Neutrophil (primary cell): Measurements from ENCODE around the gene FABP3.
A peak's percentile ranks its signal among the peaks of the same experiment; 100 is the strongest.

Experiments used
- H3K27ac ChIP-seq: fragments of 200-600 bp; sonication (generic); 2 replicates; pipeline ENCODE4 v1.5.1; 2016; ENCODE audit warnings: mild to moderate bottlenecking, moderate library complexity
- H3K27me3 ChIP-seq: fragments of 200-600 bp; sonication (generic); 2 replicates; pipeline ENCODE4 v1.6.0; 2016; ENCODE audit warnings: mild to moderate bottlenecking
- H3K36me3 ChIP-seq: fragments of 200-600 bp; sonication (generic); 2 replicates; pipeline ENCODE4 v1.5.1; 2017
- H3K4me1 ChIP-seq, 2 experiments: fragments of 200-600 bp in 1 of 2; sonication (generic) in 1 of 2; 1 replicate in 1 of 2; 2 replicates in 1 of 2; pipeline versions ENCODE4 v1.5.1 to v1.6.1; 2013 to 2016; ENCODE audit warnings: low read depth in 1 of 2, low read length in 1 of 2, mild to moderate bottlenecking in 1 of 2, moderate library complexity in 1 of 2; ENCODE audit not compliant: control insufficient read depth in 1 of 2, insufficient read depth in 1 of 2
- H3K4me3 ChIP-seq, 2 experiments: fragments of 200-600 bp in 1 of 2; sonication (generic) in 1 of 2; 1 replicate in 1 of 2; 2 replicates in 1 of 2; pipeline ENCODE4 v1.5.1; 2013 to 2016; ENCODE audit warnings: low read depth in 1 of 2, low read length in 1 of 2, mild to moderate bottlenecking in 1 of 2, moderate library complexity in 1 of 2
- H3K9me3 ChIP-seq: fragments of 200-600 bp; sonication (generic); 2 replicates; pipeline ENCODE4 v1.5.1; 2016
- CTCF ChIP-seq: fragments of 200-600 bp; sonication (generic); IDR thresholded peaks from 2 replicates; pipeline ENCODE4 v1.5.1; 2016; ENCODE audit warnings: antibody characterized with exemption

The FABP3 gene

GRCh38 chr1:31397360-31398095, 24.7 kb upstream of the FABP3 start:
- no peak overlapping the region for H3K4me3 ChIP-seq
- no peak for TF ChIP-seq CTCF

GRCh38 chr1:31396633-31397351, 23.9 kb upstream of the FABP3 start:
- no peak overlapping the region for H3K27ac ChIP-seq
- no peak overlapping the region for H3K4me3 ChIP-seq
- H3K9me3 ChIP-seq, result no peaks in the 10 kb centered on the region
- no peak for TF ChIP-seq CTCF
- no peaks in the 10 kb centered on the region for H3K27me3 ChIP-seq
- H3K36me3 ChIP-seq, result no peaks in the 10 kb centered on the region
- H3K4me1 ChIP-seq, result peaks cover 25 to 32% of the 10 kb centered on the region in 2 experiments

More at GRCh38 chr1:31397360-31398095, 24.7 kb upstream of the FABP3 start:
- Histone ChIP-seq H3K27ac (no peak overlapping the region), H3K36me3 (no peaks in the 10 kb centered on the region), H3K27me3 (no peaks in the 10 kb centered on the region), H3K9me3 (no peaks in the 10 kb centered on the region), H3K4me1 (peaks cover 25 to 32% of the 10 kb centered on the region in 2 experiments)

DNA sequence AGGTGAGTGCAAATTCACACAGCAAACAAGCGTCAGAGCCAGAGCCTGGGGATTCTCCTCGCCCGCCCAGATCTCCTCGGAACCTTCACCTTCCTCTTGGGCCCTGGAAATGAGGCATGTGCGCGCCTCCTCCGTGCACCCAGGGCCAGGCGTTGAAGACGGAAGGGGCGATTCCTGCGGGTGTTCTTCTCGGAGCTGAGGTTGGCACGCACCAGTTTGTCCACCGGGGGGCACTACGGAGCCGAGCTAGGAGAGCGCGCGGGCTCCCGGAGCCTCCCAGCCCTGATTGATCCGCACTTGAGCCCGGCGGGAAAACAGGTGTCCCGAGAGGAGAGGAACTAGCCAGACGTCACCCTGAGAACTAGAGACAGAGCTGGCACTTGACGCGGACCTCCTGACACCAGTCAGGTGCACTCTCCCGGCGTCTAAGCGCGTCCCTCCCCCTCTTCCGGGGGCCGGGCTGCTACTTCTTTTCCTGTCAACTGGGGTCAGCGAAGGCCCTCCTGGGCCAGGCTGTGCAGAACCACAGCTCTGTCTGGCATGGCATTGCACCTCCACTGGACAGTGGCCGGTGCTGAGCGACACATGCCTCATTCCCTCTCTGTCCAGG, 21.8 kb upstream of the FABP3 start:
- Histone ChIP-seq H3K27me3 (no peaks in the 10 kb centered on the region), H3K9me3 (no peaks in the 10 kb centered on the region), H3K4me3 (peak overlapping the region; percentile 58 to 60), H3K4me1 (peaks cover 22 to 23% of the 10 kb centered on the region in 2 experiments), H3K36me3 (no peaks in the 10 kb centered on the region), H3K27ac (no peak overlapping the region)
- peak; percentile 71 for TF ChIP-seq CTCF

- Histone ChIP-seq H3K9me3 (no peaks in the 10 kb centered on the region), H3K27me3 (no peaks in the 10 kb centered on the region), H3K4me1 (peaks cover 22 to 23% of the 10 kb centered on the region in 2 experiments), H3K36me3 (no peaks in the 10 kb centered on the region), H3K4me3 (no peak overlapping the region), H3K27ac (no peak overlapping the region)
- TF ChIP-seq CTCF, result no peak
Observed at GRCh38 chr1:31393463-31393862, 20.6 kb upstream of the FABP3 start.

DNA sequence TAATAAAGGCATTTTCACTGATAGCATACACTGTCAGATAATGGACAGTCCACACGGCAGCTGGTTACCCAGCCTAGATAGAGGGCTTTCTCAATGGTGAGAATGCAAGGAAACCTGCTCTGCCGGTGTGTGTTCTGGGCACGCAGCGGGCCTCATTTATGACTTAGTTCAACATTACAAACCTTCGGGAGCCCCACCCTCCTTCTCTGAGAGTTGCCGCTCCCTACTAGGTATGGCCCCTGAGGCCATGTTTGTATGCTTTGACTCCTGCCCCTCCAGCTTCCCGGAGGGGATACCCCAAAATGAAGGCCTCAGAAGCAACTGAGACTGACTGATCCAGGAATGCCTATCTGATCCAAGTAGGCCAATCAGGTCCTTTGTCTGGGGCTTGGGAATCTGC, 17.2 kb upstream of the FABP3 start:
- Histone ChIP-seq H3K4me3 (no peak overlapping the region), H3K27me3 (no peaks in the 10 kb centered on the region), H3K27ac (no peak overlapping the region), H3K36me3 (no peaks in the 10 kb centered on the region), H3K4me1 (peaks cover 7 to 8% of the 10 kb centered on the region in 2 experiments), H3K9me3 (no peaks in the 10 kb centered on the region)
- TF ChIP-seq CTCF, result no peak
